B cell (primary cell): ENCODE data around the gene MACROH2A1. TPM values are rescaled to one million over a fixed set of nuclear protein-coding genes. Genes with fewer than 3 reads are reported as not detected.

Experiments
- ATAC-seq: fragments of 200-7000 bp; cut with Tn5 transposase; one replicate; pipeline ENCODE4 v1.10.0; 2021; ENCODE audit warnings: low read depth, mild to moderate bottlenecking, moderate number of reproducible peaks, moderate library complexity
- CTCF ChIA-PET: fragments of 350-600 bp; sonication (Branson Sonifier 250); formaldehyde crosslinking; loops from one replicate; lab custom pipeline; 2021; ENCODE audit warnings: antibody characterized with exemption, inconsistent platforms; lab: Charles Lee
- POLR2A ChIA-PET: fragments of 350-600 bp; sonication (Branson Sonifier 250); formaldehyde crosslinking; loops from one replicate; lab custom pipeline; 2021; ENCODE audit warnings: antibody characterized with exemption; lab: Charles Lee
- DNase-seq: peaks from one replicate; pipeline ENCODE4 v3.0.0; 2013
- H2AFZ ChIP-seq: 2 replicates; pipeline ENCODE4 v1.6.1; 2012; ENCODE audit warnings: mild to moderate bottlenecking, low read depth, low read length; ENCODE audit not compliant: insufficient read depth, poor library complexity, severe bottlenecking
- H3K27ac ChIP-seq, 2 donors: 1 replicate in 1 of 2; 2 replicates in 1 of 2; pipeline ENCODE4 v1.5.1; 2012 to 2013; ENCODE audit warnings: low read length in 2 of 2, mild to moderate bottlenecking in 2 of 2, moderate library complexity in 1 of 2
- H3K27me3 ChIP-seq, 4 experiments: fragments of 200-600 bp in 1 of 4; sonication (generic) in 1 of 4; replicated peaks in 1 of 4; 1 replicate in 2 of 4; 2 replicates in 2 of 4; pipeline versions ENCODE4 v1.6.1 to v1.7.0; 2013 to 2016; ENCODE audit warnings: low read length in 3 of 4, mild to moderate bottlenecking in 2 of 4, mixed read lengths in 1 of 4, moderate library complexity in 1 of 4; ENCODE audit not compliant: insufficient read depth in 4 of 4, control insufficient read depth in 3 of 4; ENCODE audit errors: control extremely low read depth in 1 of 4
- H3K36me3 ChIP-seq, 2 experiments: replicated peaks in 1 of 2; 1 replicate in 1 of 2; 2 replicates in 1 of 2; pipeline versions ENCODE4 v1.6.1 to v1.7.1; 2013; ENCODE audit warnings: low read length in 1 of 2; ENCODE audit not compliant: insufficient read depth in 2 of 2, control insufficient read depth in 1 of 2; ENCODE audit errors: control extremely low read depth in 1 of 2, extremely low read depth in 1 of 2
- H3K4me1 ChIP-seq, 2 donors: fragments of 200-600 bp in 1 of 2; sonication (generic) in 1 of 2; 1 replicate in 1 of 2; 2 replicates in 1 of 2; pipeline versions ENCODE4 v1.5.1 to v1.6.1; 2013 to 2017; ENCODE audit warnings: low read length in 2 of 2; ENCODE audit not compliant: control insufficient read depth in 2 of 2, insufficient read depth in 2 of 2
- H3K4me2 ChIP-seq: replicated peaks from 2 replicates; pipeline ENCODE3; 2012; ENCODE audit warnings: mild to moderate bottlenecking, low read depth, low read length; ENCODE audit not compliant: poor library complexity, severe bottlenecking
- H3K4me3 ChIP-seq, 5 experiments: fragments of 200-600 bp in 1 of 5; sonication (generic) in 1 of 5; 1 replicate in 3 of 5; 2 replicates in 2 of 5; pipeline versions ENCODE4 v1.5.1 to v1.7.0; 2011 to 2016; ENCODE audit warnings: low read length in 4 of 5, mild to moderate bottlenecking in 4 of 5, low read depth in 2 of 5, control low read depth in 1 of 5, moderate library complexity in 1 of 5; ENCODE audit not compliant: insufficient read depth in 1 of 5; ENCODE audit errors: control extremely low read depth in 1 of 5, extremely low read depth in 1 of 5
- H3K79me2 ChIP-seq: fragments of 200-600 bp; sonication (generic); one replicate; pipeline ENCODE4 v1.6.0; 2016; ENCODE audit warnings: low read length; ENCODE audit not compliant: control insufficient read depth, insufficient read depth
- H3K9ac ChIP-seq: fragments of 200-600 bp; sonication (generic); 2 replicates; pipeline ENCODE4 v1.6.1; 2017; ENCODE audit warnings: mild to moderate bottlenecking, low read length, moderate library complexity
- H3K9me3 ChIP-seq, 3 donors: one replicate each; pipeline versions ENCODE4 v1.6.1 to v1.7.1; 2013; ENCODE audit warnings: low read length in 2 of 3; ENCODE audit not compliant: control insufficient read depth in 2 of 3, insufficient read depth in 1 of 3; ENCODE audit errors: control extremely low read depth in 1 of 3
- H4K20me1 ChIP-seq: 2 replicates; pipeline ENCODE4 v1.6.0; 2012; ENCODE audit warnings: mild to moderate bottlenecking, low read length; ENCODE audit not compliant: insufficient read depth, control insufficient read depth, poor library complexity, severe bottlenecking
- H3K27ac Mint-ChIP-seq: one replicate; pipeline ENCODE4 v1.8.0; 2021; ENCODE audit warnings: mixed read lengths
- H3K27me3 Mint-ChIP-seq: one replicate; pipeline ENCODE4 v1.8.0; 2021; ENCODE audit warnings: mixed read lengths
- H3K4me1 Mint-ChIP-seq: one replicate; pipeline ENCODE4 v1.8.0; 2021; ENCODE audit warnings: mixed read lengths
- H3K4me3 Mint-ChIP-seq: one replicate; pipeline ENCODE4 v1.8.0; 2021; ENCODE audit warnings: mixed read lengths
- H3K9me3 Mint-ChIP-seq: one replicate; pipeline ENCODE4 v1.8.0; 2022; ENCODE audit warnings: mixed read lengths; ENCODE audit not compliant: insufficient read depth
- EZH2 ChIP-seq: IDR thresholded peaks from 2 replicates; pipeline ENCODE4 v1.6.1; 2012; ENCODE audit warnings: borderline replicate concordance, low read depth, mild to moderate bottlenecking, moderate library complexity, low read length; ENCODE audit not compliant: insufficient read depth, poor library complexity, severe bottlenecking
- WGBS: methylation state at CpG from one replicate; pipeline ENCODE4 v1.1.5; 2013; ENCODE audit warnings: missing lambda C conversion rate; ENCODE audit not compliant: insufficient coverage; 5-methylcytosine and 5-hydroxymethylcytosine counted together
- intact Hi-C: fragments of 100-400 bp; cut with micrococcal nuclease; formaldehyde crosslinking; loops from one replicate; pipeline ENCODE4 v1.10.0; 2022
- polyA plus RNA-seq: library from polyadenylated mRNA; depleted of rRNA; stranded (reverse); fragments of >200 nt; gene quantifications from 2 replicates; pipeline ENCODE4 v1.2.3, GENCODE V29; 2012
- total RNA-seq, 2 donors: library from RNA; stranded (reverse); fragments of 120-200 nt in 1 of 2; gene quantifications; 1 replicate in 1 of 2; 2 replicates in 1 of 2; pipeline versions ENCODE4 v1.2.3 to v1.2.4, GENCODE V29; 2013 to 2022
- TF ChIP-seq, protein P1 (sequence below): fragments of 200-600 bp; IDR thresholded peaks from one replicate; pipeline ENCODE4 v1.8.0; 2022; ENCODE audit warnings: antibody characterized with exemption, mild to moderate bottlenecking

The MACROH2A1 gene
- total and polyA plus RNA-seq, 2 donors (not counting 1 experiment from before 2014, with no cell fraction given), result 80.1 to 99.7 TPM

DNA sequence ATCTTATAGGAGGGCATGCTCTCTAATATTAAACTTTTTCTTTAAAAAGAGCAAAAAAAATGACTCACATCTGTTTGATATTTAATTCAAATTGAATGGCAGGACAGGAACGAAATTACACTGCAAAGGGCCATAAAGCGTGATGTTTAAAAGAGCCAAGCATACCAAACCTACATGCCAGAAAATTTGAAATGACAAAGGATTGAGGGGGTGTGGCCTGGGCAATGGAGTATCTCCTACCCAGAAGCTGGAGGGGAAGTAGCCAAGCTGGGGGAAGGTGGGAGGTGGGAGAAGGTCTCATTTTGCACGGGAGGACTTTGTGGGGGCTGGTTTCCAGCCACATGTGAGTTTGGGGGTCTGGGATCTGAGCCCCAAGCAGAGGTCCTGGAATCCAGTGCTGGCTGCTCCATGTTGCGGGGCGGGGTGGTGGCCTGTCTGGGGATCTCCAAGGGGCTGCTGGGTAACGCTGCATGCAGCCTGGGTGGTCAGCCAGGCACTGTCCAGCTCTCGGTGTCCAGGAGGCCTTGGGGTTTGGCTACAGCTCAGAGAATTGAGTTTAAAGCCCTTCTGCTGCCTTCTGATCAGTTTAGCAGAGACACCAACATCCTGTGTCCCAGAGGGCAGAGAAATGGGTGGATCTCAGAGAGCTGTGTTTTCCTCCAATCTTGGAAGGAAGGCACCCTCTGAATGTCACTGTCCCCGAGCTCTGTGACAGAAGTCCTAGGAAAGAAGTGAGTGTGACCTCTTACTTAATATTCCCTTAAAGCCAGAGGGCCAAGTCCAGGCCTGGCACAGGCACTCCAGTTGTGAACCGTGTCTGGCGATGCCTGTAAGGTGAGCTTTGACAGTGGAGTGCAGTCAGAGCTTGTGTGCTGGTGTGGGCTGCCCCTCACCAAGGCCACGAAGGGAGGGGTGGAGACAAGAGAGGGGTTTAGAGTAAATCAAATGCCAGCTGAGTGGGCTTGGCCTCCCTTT is 40.5 kb upstream of the MACROH2A1 start:
- no peak for ATAC-seq
- Mint-ChIP-seq H3K27me3 (peaks cover 11% of the 10 kb centered on the region), H3K27ac (no peak overlapping the region), H3K4me3 (no peak overlapping the region), H3K9me3 (no peaks in the 10 kb centered on the region), H3K4me1 (peaks cover 25% of the 10 kb centered on the region)
- H3K4me2 ChIP-seq, result no peak overlapping the region
- no peaks in the 10 kb centered on the region for H3K9me3 ChIP-seq
- no peak overlapping the region for H3K4me3 ChIP-seq
- peaks cover 0 to 27% (median 2%) of the 10 kb centered on the region in 4 experiments for H3K27me3 ChIP-seq
- DNase-seq, result no peak
- H3K79me2 ChIP-seq, result no peaks in the 10 kb centered on the region
- TF ChIP-seq EZH2, result no peak
- TF ChIP-seq, protein P1, sequence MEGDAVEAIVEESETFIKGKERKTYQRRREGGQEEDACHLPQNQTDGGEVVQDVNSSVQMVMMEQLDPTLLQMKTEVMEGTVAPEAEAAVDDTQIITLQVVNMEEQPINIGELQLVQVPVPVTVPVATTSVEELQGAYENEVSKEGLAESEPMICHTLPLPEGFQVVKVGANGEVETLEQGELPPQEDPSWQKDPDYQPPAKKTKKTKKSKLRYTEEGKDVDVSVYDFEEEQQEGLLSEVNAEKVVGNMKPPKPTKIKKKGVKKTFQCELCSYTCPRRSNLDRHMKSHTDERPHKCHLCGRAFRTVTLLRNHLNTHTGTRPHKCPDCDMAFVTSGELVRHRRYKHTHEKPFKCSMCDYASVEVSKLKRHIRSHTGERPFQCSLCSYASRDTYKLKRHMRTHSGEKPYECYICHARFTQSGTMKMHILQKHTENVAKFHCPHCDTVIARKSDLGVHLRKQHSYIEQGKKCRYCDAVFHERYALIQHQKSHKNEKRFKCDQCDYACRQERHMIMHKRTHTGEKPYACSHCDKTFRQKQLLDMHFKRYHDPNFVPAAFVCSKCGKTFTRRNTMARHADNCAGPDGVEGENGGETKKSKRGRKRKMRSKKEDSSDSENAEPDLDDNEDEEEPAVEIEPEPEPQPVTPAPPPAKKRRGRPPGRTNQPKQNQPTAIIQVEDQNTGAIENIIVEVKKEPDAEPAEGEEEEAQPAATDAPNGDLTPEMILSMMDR, result no peak
- no peaks in the 10 kb centered on the region for H4K20me1 ChIP-seq
- H3K36me3 ChIP-seq, result no peaks in the 10 kb centered on the region
- ChIA-PET CTCF (interaction anchor here (0.8 to 2.6 kb wide), 3 partner anchors 8 to 17 kb away, joined by 3 to 13 read pairs (median 6); partner anchors contain the start of gene DCANP1), POLR2A (no interaction called here)
- WGBS, result 80% methylated on average over 7 of the region's 11 CpGs
- intact Hi-C loops, result no loop called here
- H2AFZ ChIP-seq, result peak overlapping the region; percentile 9
- peaks cover 14 to 34% of the 10 kb centered on the region in 2 donors for H3K4me1 ChIP-seq
- no peak overlapping the region for H3K9ac ChIP-seq
- no peak overlapping the region for H3K27ac ChIP-seq
